Stimulated activated CD8-positive, alpha-beta memory T cell treated with anti-CD3 and anti-CD28 coated beads, Interleukin-7, amount 100 ng/mL, for 24 hours (primary cell): ENCODE data around the gene ARGLU1.

ENCODE experiments used
- DNase-seq: peaks from one replicate; pipeline ENCODE4 v3.0.0-alpha.2; 2020; ENCODE audit warnings: low read depth

The ARGLU1 gene

DNA sequence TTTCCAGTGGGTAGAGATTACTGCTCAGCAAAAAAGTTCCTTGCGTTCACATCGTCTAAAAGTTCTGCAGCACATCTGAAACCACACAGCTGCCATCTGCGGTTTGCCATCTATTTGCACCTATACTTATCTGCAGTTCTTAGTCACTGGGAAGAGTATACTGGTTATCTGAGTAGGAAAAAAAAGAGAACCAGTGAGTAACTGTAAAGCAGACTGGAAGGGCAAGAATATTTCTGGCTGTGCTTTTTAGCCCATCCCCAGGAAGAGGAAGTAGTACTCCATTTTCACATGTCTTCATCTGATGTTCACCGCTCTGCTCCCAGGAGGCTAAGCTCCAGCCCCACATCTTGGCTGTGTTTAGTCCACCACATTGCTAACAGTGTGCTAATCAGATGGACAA lies 68.0 kb downstream of the ARGLU1 start:
- DNase-seq: no peak

DNA sequence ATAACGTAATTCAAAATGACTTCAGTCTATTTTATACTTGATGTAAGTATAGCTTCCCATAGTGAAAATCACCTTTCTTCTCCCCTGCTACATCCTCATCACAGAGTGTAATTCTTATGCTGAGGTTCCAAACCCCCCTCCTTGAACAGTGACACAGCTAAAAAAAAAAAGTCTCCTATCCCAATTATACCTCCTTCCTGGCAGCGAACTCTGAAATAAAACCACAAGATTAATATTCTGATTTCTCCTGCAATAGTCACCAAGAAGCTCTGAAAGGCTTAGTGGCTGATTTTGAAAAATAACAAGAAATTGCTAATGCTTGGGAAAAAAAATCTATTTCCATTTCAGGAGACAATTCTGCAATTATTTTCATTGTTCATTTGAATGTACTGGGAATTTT lies 68.8 kb downstream of the ARGLU1 start:
- no peak for DNase-seq

DNA sequence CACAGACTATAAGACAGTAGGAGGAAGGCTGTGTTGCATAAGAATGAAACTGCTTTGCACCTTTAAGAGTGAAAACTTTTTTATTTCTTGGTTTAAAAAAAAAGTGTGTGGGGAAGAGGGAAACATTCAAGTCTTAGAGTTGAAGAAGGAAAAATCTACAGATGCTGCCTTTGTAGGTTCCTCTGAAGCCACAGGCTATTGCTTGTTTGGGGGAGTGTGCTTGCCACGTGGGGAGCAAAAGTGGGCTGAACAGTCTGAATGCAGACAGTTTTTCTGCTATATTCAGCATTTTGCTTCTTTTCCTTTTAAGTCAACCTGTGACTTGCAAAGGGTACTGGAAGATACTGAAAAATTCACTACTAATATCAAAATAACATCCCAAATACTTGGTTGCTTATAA lies 69.4 kb downstream of the ARGLU1 start:
- DNase-seq: no peak

DNA sequence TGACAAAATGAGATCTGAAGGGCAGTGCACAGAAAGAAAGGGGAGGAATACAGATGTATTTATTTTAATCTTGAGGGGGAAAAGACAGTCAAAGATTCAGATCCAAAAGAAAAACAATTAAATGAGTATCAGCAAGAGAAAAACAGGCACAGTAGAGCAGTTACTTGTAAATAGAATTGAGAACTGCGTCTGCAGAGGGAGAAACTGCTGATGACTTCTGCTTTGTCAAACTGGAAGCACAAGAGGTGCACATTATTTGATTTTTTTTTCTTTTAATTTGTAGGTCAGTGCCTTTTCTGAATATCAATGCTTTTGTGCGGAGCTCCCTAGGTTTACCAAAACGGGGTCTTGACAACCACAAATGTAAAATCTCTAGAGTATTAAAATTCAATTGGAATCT lies 69.8 kb downstream of the ARGLU1 start:
- no peak for DNase-seq

DNA sequence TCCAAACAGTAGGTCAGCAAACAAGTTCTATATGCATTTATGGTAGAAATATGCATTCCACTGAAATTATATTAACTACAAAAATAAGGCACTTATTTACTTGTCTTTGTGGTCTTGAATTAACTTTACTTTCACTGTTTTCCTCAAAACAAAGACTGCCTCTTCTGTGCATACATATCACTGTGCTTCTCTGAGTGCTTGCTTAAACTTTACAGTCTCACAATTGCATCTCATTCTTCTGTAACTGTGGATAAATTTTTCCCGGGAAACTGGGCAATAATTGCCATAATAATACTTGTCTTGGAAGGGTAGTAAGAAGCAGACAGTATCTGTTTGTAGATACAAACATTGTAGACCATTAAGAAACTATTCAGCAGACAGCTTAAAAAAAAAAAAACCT lies 70.9 kb downstream of the ARGLU1 start:
- DNase-seq: no peak

DNA sequence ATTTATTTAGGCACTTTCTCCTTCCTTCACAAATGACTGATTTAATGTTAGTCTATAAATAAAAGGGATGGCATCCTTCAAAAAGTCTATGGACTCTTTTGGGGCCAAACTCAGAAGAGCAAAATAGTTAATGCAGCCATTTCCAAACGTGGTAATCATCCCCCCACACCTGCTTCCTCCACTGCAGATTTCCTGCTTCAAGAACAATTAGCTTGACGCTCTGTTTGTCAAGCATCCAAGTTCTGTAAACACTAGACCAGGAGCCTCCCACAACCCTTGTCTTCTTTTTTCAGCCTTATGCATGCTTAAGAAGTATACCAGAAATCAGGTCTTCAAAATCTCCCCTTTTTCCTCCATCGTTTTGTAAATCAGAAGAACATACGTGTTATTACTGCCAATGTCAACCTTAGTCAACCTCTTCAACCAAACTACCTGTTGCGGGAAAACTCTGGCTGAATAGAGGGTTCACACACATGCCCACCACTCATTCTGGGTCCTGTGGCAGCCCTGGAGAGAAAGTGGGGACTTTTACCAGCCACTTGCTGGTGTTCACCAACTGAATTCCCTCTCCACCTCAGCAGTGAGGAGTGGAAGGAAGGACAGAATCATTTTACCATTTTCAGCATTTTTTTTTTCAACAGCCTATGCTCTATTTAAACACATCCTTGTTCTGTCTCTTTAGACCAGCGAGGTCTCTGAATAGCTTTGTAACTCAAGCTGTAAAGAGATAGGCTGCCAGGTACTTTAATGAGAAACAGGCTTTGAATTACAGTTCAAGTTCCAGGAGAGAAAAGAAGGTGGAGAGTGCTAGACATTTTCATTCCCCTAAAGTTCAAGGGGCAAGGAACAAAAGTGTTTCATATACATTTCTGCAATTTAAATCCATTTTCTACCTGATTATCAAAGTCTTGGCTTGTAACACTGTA lies 71.6 kb downstream of the ARGLU1 start:
- no peak for DNase-seq

DNA sequence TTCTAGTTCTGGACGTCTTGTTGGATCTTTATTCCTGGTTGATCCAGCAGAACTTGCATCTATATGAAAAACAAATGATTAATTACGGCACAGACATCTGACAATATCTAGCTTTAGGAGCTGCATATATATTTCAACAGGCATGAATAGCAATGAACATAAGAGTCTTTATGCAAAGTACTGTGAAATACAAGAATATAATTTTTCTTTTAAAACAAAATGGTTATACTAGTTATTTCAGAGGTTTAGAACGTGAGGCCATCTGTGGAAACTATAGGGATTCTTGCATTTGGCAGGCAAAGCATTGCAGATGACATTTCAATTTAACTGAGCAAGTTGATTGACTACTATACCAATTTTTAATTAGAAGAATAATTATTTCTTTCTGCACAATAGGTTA lies 73.0 kb downstream of the ARGLU1 start:
- DNase-seq: no peak

DNA sequence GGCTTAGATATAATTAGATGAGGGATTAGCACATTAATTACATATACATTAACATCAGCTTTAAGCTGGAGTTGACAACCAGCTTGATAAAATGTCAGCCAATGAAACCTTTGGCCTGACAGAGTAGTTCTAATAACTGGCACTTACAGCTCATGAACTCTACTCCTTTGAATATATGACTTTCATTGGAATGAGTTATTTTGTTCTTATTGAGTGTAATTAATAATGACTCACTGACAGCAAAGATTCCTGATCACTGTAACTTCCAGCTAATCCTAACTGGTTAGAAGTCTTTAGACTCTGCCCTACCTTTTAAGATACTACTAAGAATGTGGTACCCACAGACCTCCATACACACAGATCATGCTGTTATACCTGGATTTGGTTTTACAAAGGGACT lies 73.4 kb downstream of the ARGLU1 start:
- no peak for DNase-seq

DNA sequence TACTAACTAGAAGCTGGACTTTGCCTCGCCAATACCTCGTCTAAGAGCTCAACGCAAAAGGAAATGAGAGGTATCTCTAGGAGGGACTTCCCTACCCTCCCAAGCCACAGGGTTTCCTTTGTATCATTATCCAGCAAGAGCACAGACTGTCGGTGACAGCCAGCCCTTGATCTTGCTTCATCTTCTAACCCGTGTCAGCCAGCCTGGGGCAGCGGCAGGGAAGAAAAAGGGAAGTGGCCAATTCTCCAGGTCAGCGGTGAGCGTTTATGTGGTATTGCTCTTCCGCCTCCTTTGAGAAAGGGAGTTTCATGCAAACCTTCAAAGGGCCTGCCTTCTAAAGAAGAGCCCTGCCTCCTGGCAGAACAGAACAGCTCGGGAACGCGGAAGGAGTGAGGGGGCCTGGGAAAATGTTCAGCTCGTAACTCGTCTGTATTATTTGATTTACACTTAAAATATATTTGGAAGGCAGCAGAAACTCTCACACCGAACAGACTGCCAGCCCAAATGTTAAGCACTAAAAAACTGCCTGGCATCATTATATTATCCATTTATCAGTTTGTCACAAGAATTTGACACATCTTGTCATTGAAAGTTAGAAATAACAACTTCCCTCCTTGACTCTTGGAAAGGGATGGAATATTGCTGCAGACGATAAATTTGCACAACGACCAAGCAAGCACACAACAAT lies 74.3 kb downstream of the ARGLU1 start:
- no peak for DNase-seq

DNA sequence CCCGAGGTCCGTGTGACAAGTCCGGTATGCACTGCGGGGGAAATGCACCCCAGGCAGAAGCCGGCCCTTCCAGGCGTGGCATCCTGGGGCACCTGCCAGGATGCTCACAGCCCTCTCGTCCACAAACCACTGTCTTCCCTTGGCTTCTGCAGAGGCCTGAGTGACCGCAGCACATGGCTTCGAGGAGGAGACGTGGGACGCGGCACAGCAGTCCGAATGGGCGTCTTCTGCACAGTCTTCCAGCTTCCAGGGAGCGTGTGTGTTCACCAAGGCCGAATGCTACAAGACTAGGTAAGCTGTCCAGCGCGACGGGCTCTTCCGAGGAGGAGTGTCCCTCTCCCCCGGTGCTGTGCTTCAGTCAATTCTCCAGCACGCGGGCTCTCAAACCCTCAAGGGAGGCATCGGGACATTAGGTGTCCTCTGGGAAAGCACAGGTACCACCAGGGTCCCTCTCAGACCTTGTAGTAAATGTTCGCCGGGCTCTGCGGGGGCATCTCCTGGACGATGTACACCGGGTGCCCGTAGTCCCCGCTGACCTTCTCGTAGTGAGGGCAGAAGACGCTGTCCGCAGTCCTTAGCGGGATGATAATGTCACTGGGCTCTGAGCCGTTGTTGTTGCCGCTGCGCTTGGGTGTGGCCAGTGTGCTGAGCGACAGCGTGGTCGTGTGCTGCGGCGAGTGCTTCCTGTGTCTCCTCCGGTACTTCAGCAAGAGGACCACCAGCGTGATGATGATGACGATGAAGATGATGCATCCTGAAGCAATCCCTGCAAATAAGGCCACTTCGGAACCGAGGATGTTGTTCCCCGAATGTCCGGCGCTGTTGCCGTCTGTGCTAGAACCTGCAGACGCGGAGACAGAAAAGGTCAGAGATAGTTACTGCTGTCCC lies 75.1 kb downstream of the ARGLU1 start:
- no peak for DNase-seq

DNA sequence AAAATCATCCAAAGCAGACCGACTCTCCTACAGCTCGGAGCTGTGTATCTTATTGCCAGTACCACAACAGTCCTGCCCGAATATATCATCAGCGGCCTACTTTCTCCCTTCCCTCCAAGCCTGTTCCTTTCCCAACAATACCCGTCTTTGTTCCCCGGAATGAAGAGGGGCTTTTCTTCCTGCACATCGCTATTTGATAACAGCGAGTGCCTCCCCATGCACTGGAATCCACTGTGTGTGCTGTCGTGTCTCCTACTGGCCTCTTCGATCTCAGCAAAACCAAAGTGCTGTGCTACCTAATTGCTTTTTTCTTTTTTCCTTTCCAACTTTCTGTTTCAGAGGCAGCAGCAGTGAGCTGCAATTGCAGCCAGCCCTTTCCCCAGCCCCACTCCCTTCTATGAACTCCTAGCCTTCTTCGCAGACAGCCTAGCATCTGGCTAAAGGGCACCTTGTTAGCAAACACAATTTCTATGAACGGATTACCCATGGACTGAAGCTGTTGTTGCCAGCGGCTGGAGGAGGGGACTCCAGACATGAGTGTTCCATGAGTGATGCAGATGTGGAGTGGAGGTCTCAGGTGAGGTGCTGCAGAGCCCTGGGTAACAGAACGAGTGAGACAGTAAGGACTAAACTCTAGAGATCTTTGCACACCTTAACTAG lies 75.9 kb downstream of the ARGLU1 start:
- no peak for DNase-seq
